Measurements from ENCODE around the gene CDA.
A peak's percentile ranks its signal among the peaks of the same experiment; 100 is the strongest.

The CDA gene

GRCh38 chr1:20615946-20616846 lies 27.3 kb downstream of the CDA start:
- no peak for DNase-seq (ENCODE audit: low read depth)

GRCh38 chr1:20616847-20617487 lies 28.1 kb downstream of the CDA start:
- DNase-seq (ENCODE audit: low read depth), result no peak

GRCh38 chr1:20618550-20618949 lies 29.7 kb downstream of the CDA start:
- DNase-seq (ENCODE audit: low read depth), result no peak

- no peak for DNase-seq (ENCODE audit: low read depth)
Measured at GRCh38 chr1:20619999-20620398, 31.1 kb downstream of the CDA start.

- DNase-seq (ENCODE audit: low read depth), result no peak
Measured at GRCh38 chr1:20621012-20621411, 32.1 kb downstream of the CDA start.

GRCh38 chr1:20624709-20625108 lies 35.8 kb downstream of the CDA start:
- DNase-seq (ENCODE audit: low read depth), result no peak

GRCh38 chr1:20625176-20626097 lies 36.5 kb downstream of the CDA start:
- no peak for DNase-seq (ENCODE audit: low read depth)

- no peak for DNase-seq (ENCODE audit: low read depth)
Measured at GRCh38 chr1:20626098-20626427, 37.2 kb downstream of the CDA start.

GRCh38 chr1:20626524-20626923 lies 37.6 kb downstream of the CDA start:
- DNase-seq (ENCODE audit: low read depth), result no peak

- no peak for DNase-seq (ENCODE audit: low read depth)
Measured at GRCh38 chr1:20630729-20631128, 41.8 kb downstream of the CDA start.

- DNase-seq (ENCODE audit: low read depth), result no peak
Measured at GRCh38 chr1:20632386-20632785, 43.5 kb downstream of the CDA start.

- DNase-seq (ENCODE audit: low read depth), result peak; percentile 71
Measured at GRCh38 chr1:20633190-20634064, 44.5 kb downstream of the CDA start, which contains the start of gene PINK1. Gene PINK1, plus strand, starts transcription at chr1:20633458. Its CDS starts 91 bp downstream, at chr1:20633549.

- DNase-seq (ENCODE audit: low read depth), result no peak
Measured at GRCh38 chr1:20634065-20634593, 45.2 kb downstream of the CDA start.

- DNase-seq (ENCODE audit: low read depth), result no peak
Measured at GRCh38 chr1:20634594-20635084, 45.7 kb downstream of the CDA start.

GRCh38 chr1:20636785-20637347 lies 48.0 kb downstream of the CDA start:
- DNase-seq (ENCODE audit: low read depth), result no peak

- peak; percentile 31 for DNase-seq (ENCODE audit: low read depth)
Measured at GRCh38 chr1:20640183-20640597, 51.3 kb downstream of the CDA start.

- DNase-seq (ENCODE audit: low read depth), result no peak
Measured at GRCh38 chr1:20641975-20642374, 53.1 kb downstream of the CDA start.

GRCh38 chr1:20643080-20643479 lies 54.2 kb downstream of the CDA start:
- DNase-seq (ENCODE audit: low read depth), result no peak

GRCh38 chr1:20644416-20644815 lies 55.5 kb downstream of the CDA start:
- no peak for DNase-seq (ENCODE audit: low read depth)

GRCh38 chr1:20645414-20645813 lies 56.5 kb downstream of the CDA start:
- no peak for DNase-seq (ENCODE audit: low read depth)

GRCh38 chr1:20648438-20648837 lies 59.5 kb downstream of the CDA start:
- no peak for DNase-seq (ENCODE audit: low read depth)
